Suppressor macrophage treated with lipopolysaccharide for 4 hours (primary cell): ENCODE data around the gene DYNLL2.
"Not testable (repeated sequence)": the region's sequence is repeated elsewhere in the genome, so short reads cannot be mapped to it uniquely, and the experiment has no call there.

Source experiments
- DNase-seq: peaks from one replicate; pipeline ENCODE4 v3.0.0-alpha.2; 2020

The DYNLL2 gene

GRCh38 chr17:58082870-58083490, at the start of gene DYNLL2:
Gene DYNLL2 (plus strand): TSS chr17:58083419. CDS start chr17:58087091, 3,672 bp downstream.
- DNase-seq = peak; percentile 89

GRCh38 chr17:58039975-58040374, 43.2 kb upstream of the DYNLL2 start:
- no peak for DNase-seq

GRCh38 chr17:58040386-58040785, 42.8 kb upstream of the DYNLL2 start:
- no peak for DNase-seq

- no peak for DNase-seq
These were observed 42.1 kb upstream of the DYNLL2 start for GRCh38 chr17:58041161-58041560.

GRCh38 chr17:58043221-58044181, 39.7 kb upstream of the DYNLL2 start:
- no peak for DNase-seq

GRCh38 chr17:58044256-58044655, 39.0 kb upstream of the DYNLL2 start:
- not testable (repeated sequence) for DNase-seq

- DNase-seq = no peak
These were observed 36.8 kb upstream of the DYNLL2 start for GRCh38 chr17:58046239-58047094.

- DNase-seq = no peak
These were observed 35.7 kb upstream of the DYNLL2 start for GRCh38 chr17:58047376-58048150.

- no peak for DNase-seq
These were observed 33.7 kb upstream of the DYNLL2 start for GRCh38 chr17:58049533-58049932.

GRCh38 chr17:58050966-58051365, 32.3 kb upstream of the DYNLL2 start:
- DNase-seq = no peak

GRCh38 chr17:58051468-58051867, 31.8 kb upstream of the DYNLL2 start:
- DNase-seq = peak; percentile 12

- no peak for DNase-seq
These were observed 30.8 kb upstream of the DYNLL2 start for GRCh38 chr17:58052407-58052806.

- DNase-seq = peak; percentile 31
These were observed 30.1 kb upstream of the DYNLL2 start for GRCh38 chr17:58052945-58053715.

GRCh38 chr17:58054641-58055040, 28.6 kb upstream of the DYNLL2 start:
- no peak for DNase-seq

GRCh38 chr17:58056476-58056875, 26.7 kb upstream of the DYNLL2 start:
- no peak for DNase-seq

- no peak for DNase-seq
These were observed 24.1 kb upstream of the DYNLL2 start for GRCh38 chr17:58059141-58059540.

- DNase-seq = no peak
These were observed 22.5 kb upstream of the DYNLL2 start for GRCh38 chr17:58060596-58061191.

GRCh38 chr17:58061672-58062071, 21.5 kb upstream of the DYNLL2 start:
- DNase-seq = no peak

GRCh38 chr17:58065238-58065637, 18.0 kb upstream of the DYNLL2 start:
- DNase-seq = no peak

GRCh38 chr17:58066401-58066800, 16.8 kb upstream of the DYNLL2 start:
- no peak for DNase-seq

- DNase-seq = no peak
These were observed 10.4 kb upstream of the DYNLL2 start for GRCh38 chr17:58072862-58073261.
